A673 (cell line): ENCODE measurements around the gene LAMA2. TPM values are rescaled to one million over a fixed set of nuclear protein-coding genes. Genes with fewer than 3 reads are reported as not detected.

Source experiments
- BruUV-seq: library from RNA; stranded (reverse); fragments of 400-500 nt; replicated peaks from 2 replicates; lab custom pipeline; 2021; lab: Mats Ljungman, UMichigan
- CTCF ChIA-PET: fragments of 300-600 bp; sonication (Branson Sonifier 250); formaldehyde crosslinking; loops from one replicate; lab custom pipeline; 2022; ENCODE audit warnings: antibody characterized with exemption; lab: Charles Lee
- POLR2A ChIA-PET: fragments of 300-600 bp; sonication (Branson Sonifier 250); formaldehyde crosslinking; loops from one replicate; lab custom pipeline; 2022; ENCODE audit warnings: antibody characterized with exemption; ENCODE audit not compliant: low non-redundant PET; lab: Charles Lee
- DNase-seq: peaks from one replicate; pipeline ENCODE4 v3.0.0-alpha.2; 2015; ENCODE audit warnings: low spot score
- H3K27ac ChIP-seq: fragments of 200-600 bp; sonication (generic); 2 replicates; pipeline ENCODE4 v1.5.1; 2016; ENCODE audit warnings: mixed run types, low read depth, mild to moderate bottlenecking, mixed read lengths, antibody characterized with exemption, low read length; ENCODE audit not compliant: poor library complexity, severe bottlenecking
- H3K27me3 ChIP-seq: fragments of 200-600 bp; sonication (generic); replicated peaks from 2 replicates; pipeline ENCODE4 v1.6.1; 2017; ENCODE audit warnings: mixed run types, low read depth, mild to moderate bottlenecking, mixed read lengths, antibody characterized with exemption, low read length; ENCODE audit not compliant: insufficient read depth, poor library complexity
- H3K36me3 ChIP-seq: fragments of 200-600 bp; sonication (generic); 2 replicates; pipeline ENCODE4 v1.6.1; 2016; ENCODE audit warnings: mixed run types, mild to moderate bottlenecking, mixed read lengths, antibody characterized with exemption, low read length; ENCODE audit not compliant: insufficient read depth, poor library complexity, severe bottlenecking
- H3K4me1 ChIP-seq: fragments of 200-600 bp; sonication (generic); 2 replicates; pipeline ENCODE4 v1.6.1; 2017; ENCODE audit warnings: mixed run types, mild to moderate bottlenecking, mixed read lengths, antibody characterized with exemption, low read length; ENCODE audit not compliant: insufficient read depth, poor library complexity, severe bottlenecking
- H3K4me3 ChIP-seq: fragments of 200-600 bp; sonication (generic); 2 replicates; pipeline ENCODE4 v1.5.1; 2016; ENCODE audit warnings: low read depth, mixed run types, mild to moderate bottlenecking, mixed read lengths, low read length; ENCODE audit not compliant: poor library complexity, severe bottlenecking
- H3K9me3 ChIP-seq: fragments of 200-600 bp; sonication (generic); 2 replicates; pipeline ENCODE4 v1.6.1; 2016; ENCODE audit warnings: mixed run types, low read depth, mild to moderate bottlenecking, mixed read lengths, antibody characterized with exemption, low read length; ENCODE audit not compliant: poor library complexity, severe bottlenecking
- EZH2 ChIP-seq: fragments of 200-600 bp; sonication (generic); IDR thresholded peaks from 2 replicates; pipeline ENCODE4 v1.6.1; 2017; ENCODE audit warnings: borderline replicate concordance, low read depth, mild to moderate bottlenecking, mixed read lengths, antibody characterized with exemption, low read length; ENCODE audit not compliant: poor library complexity, severe bottlenecking
- intact Hi-C: fragments of 100-400 bp; cut with micrococcal nuclease; formaldehyde crosslinking; loops from one replicate; pipeline ENCODE4 v1.10.0; 2022; ENCODE audit not compliant: unreplicated experiment
- total RNA-seq: library from RNA; stranded (reverse); gene quantifications from 2 replicates; pipeline ENCODE4 v1.2.3, GENCODE V29; 2021
- TF ChIP-seq, protein P1 (sequence below): fragments of 300-800, 200-600 bp; sonication (generic); conservative IDR thresholded peaks from 2 replicates; pipeline ENCODE4 v1.5.1; 2017; ENCODE audit warnings: low read depth, mild to moderate bottlenecking, antibody characterized with exemption, low read length, moderate library complexity, mixed read lengths

Gene LAMA2
- total RNA-seq, 1 experiment from 2014 or later, result 2.2 TPM

DNA sequence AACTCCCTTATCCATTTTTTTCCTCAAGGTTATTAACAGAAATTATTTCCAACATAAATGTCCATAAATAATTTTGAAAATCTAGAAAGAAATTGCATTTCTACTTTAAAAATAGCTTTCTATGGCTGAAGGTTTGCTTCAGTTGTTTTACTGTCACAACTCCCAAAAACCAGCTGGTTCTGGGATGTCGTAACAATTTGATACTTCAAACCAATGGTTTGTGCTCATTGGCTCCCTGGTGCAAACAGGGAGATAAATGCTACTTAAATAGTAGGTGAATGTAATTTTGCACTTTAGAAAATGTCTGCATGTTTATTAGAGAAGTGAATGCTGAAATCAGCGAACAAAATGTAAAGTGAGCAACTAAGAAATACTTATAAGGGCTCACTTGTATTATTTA is 31.1 kb downstream of the LAMA2 start:
- H3K9me3 ChIP-seq, result no peaks in the 10 kb centered on the region
- H3K27me3 ChIP-seq, result no peaks in the 10 kb centered on the region
- H3K4me1 ChIP-seq, result no peaks in the 10 kb centered on the region
- no peak for TF ChIP-seq EZH2
- TF ChIP-seq, protein P1, sequence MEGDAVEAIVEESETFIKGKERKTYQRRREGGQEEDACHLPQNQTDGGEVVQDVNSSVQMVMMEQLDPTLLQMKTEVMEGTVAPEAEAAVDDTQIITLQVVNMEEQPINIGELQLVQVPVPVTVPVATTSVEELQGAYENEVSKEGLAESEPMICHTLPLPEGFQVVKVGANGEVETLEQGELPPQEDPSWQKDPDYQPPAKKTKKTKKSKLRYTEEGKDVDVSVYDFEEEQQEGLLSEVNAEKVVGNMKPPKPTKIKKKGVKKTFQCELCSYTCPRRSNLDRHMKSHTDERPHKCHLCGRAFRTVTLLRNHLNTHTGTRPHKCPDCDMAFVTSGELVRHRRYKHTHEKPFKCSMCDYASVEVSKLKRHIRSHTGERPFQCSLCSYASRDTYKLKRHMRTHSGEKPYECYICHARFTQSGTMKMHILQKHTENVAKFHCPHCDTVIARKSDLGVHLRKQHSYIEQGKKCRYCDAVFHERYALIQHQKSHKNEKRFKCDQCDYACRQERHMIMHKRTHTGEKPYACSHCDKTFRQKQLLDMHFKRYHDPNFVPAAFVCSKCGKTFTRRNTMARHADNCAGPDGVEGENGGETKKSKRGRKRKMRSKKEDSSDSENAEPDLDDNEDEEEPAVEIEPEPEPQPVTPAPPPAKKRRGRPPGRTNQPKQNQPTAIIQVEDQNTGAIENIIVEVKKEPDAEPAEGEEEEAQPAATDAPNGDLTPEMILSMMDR, result no peak
- POLR2A ChIA-PET, result interaction anchor here (0.6 kb wide), 1 partner anchor 66 kb away, joined by 3 read pairs; no protein-coding TSS in a partner anchor
- H3K36me3 ChIP-seq, result no peaks in the 10 kb centered on the region
- intact Hi-C loops, result no loop called here
- DNase-seq, result no peak
- BruUV-seq, result no TSS peak
- no peak overlapping the region for H3K4me3 ChIP-seq
- CTCF ChIA-PET, result no interaction called here
- no peak overlapping the region for H3K27ac ChIP-seq

DNA sequence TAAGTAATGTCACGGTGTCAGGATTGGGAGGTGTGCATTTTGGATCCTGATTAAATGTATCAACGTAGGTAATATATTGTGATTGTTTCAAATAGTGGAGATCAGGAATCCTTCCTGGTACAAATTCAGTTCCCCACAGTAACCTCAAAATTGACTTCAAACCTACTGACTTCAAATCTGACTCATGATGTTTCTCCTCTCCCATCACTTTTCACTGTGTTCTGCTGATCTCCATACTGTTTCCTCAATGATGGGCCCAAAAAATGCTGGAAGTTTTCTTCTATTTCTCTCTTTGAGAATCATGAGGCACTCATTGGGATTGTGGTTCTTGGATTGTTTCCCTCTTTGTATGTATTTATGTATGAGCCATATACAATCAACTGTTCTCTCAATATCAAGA is 35.9 kb downstream of the LAMA2 start:
- no peaks in the 10 kb centered on the region for H3K9me3 ChIP-seq
- DNase-seq, result no peak
- no peak overlapping the region for H3K27ac ChIP-seq
- H3K27me3 ChIP-seq, result no peaks in the 10 kb centered on the region
- H3K36me3 ChIP-seq, result no peaks in the 10 kb centered on the region
- no peaks in the 10 kb centered on the region for H3K4me1 ChIP-seq
- BruUV-seq, result no TSS peak
- no peak overlapping the region for H3K4me3 ChIP-seq
- TF ChIP-seq, protein P1, result no peak
- TF ChIP-seq EZH2, result no peak
- intact Hi-C loops, result no loop called here
- POLR2A ChIA-PET, result no interaction called here
- CTCF ChIA-PET, result no interaction called here

DNA sequence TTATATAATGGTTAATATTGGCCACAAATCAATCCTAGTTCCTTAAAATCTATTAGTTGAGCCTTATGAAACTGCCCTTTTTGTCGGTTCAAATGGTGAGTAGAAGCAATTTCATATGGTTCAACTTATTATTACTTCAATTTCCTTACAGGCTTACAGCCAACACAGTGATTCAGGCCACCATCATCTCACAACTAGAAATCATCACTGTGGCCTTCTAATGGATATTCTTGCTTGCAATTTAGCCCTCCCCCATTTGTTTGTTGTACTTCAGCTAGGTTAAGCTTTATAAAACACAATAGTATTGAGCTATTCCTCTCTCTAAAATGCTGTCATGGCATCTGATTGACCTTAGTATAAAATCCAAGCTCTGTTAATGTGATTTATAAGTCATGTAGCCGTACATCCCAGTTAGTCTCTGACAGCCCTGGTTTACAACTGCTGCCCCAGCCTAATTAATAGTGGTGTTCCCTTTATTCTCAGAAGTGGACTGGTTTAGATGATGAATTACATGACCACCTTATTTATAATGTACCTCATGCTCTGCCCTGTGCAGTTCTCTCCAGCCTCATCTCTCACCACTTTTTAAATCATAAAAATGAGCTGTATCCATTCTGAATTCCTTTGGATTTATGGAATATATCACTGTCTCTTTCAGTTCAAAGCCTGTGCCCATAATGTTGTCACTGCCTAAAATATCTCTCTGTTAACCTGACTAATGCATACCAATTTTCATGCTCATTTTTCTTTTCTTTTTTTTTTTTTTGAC is 36.7 kb downstream of the LAMA2 start:
- H3K27me3 ChIP-seq, result no peaks in the 10 kb centered on the region
- BruUV-seq, result no TSS peak
- no peak overlapping the region for H3K4me3 ChIP-seq
- H3K36me3 ChIP-seq, result no peaks in the 10 kb centered on the region
- CTCF ChIA-PET, result no interaction called here
- H3K27ac ChIP-seq, result no peak overlapping the region
- TF ChIP-seq, protein P1, result no peak
- no peak for TF ChIP-seq EZH2
- H3K9me3 ChIP-seq, result no peaks in the 10 kb centered on the region
- POLR2A ChIA-PET, result no interaction called here
- intact Hi-C loops, result no loop called here
- no peaks in the 10 kb centered on the region for H3K4me1 ChIP-seq
- no peak for DNase-seq
